Adrenal gland (tissue), 12 donors: ENCODE data around the gene FGG. TPM values are rescaled to one million over a fixed set of nuclear protein-coding genes. Genes with fewer than 3 reads are reported as not detected.

ENCODE experiments used
- DNase-seq, 7 donors: peaks; one replicate each; pipeline ENCODE4 v3.0.0-alpha.2; 2019 to 2020
- H3K27ac ChIP-seq, 5 donors: fragments of 200-600 bp; sonication (generic) in 4 of 5; 1 replicate in 3 of 5; 2 replicates in 2 of 5; pipeline versions ENCODE4 v1.5.1 to v1.8.0; 2016 to 2020; ENCODE audit warnings: mild to moderate bottlenecking in 1 of 5
- H3K27me3 ChIP-seq: fragments of 200-600 bp; 2 replicates; pipeline ENCODE4 v1.8.0; 2021
- H3K36me3 ChIP-seq, 2 donors: fragments of 200-600 bp; replicated peaks in 1 of 2; 1 replicate in 1 of 2; 2 replicates in 1 of 2; pipeline versions ENCODE4 v1.5.1 to v1.8.0; 2018 to 2022
- H3K4me1 ChIP-seq, 2 donors: fragments of 200-600 bp; replicated peaks in 1 of 2; 1 replicate in 1 of 2; 2 replicates in 1 of 2; pipeline versions ENCODE4 v1.5.1 to v1.8.0; 2018 to 2021
- H3K4me3 ChIP-seq, 4 donors: fragments of 200-600 bp; sonication (generic) in 3 of 4; one replicate each; pipeline ENCODE4 v1.5.1; 2016 to 2018
- H3K9me3 ChIP-seq, 3 donors: fragments of 200-600 bp; sonication (generic) in 1 of 3; replicated peaks in 1 of 3; 1 replicate in 2 of 3; 2 replicates in 1 of 3; pipeline versions ENCODE4 v1.5.1 to v1.8.0; 2016 to 2021
- POLR2A ChIP-seq, 2 donors: fragments of 450-650 bp; IDR thresholded peaks; one replicate each; pipeline ENCODE4 v1.6.1; 2017; ENCODE audit warnings: antibody characterized with exemption in 2 of 2, mild to moderate bottlenecking in 2 of 2, moderate library complexity in 1 of 2
- WGBS, 4 donors: extraction: QIAGEN DNeasy Blood & Tissue Kit in 2 of 4; methylation state at CpG; one replicate each; pipeline versions ENCODE4 v1.1.5 to v1.1.7; 2013 to 2017; 5-methylcytosine and 5-hydroxymethylcytosine counted together
- intact Hi-C, 2 donors: fragments of 100-400 bp; cut with DNase I; formaldehyde crosslinking; loops; one replicate each; pipeline versions ENCODE4 v1.14.1 to v1.15.0; 2022 to 2023
- polyA plus RNA-seq, 3 donors: library from polyadenylated mRNA; stranded (reverse); fragments of 200-250 nt in 2 of 3; fragments of 350-450 nt in 1 of 3; fragmentation: Illumina TruSeq in 1 of 3; extraction: RNeasy Lipid Tissue Mini Kit (QIAGEN cat#74804) in 1 of 3; gene quantifications; one replicate each; pipeline ENCODE4 v1.2.3, GENCODE V29; 2013 to 2014
- total RNA-seq, 9 donors: library from RNA; depleted of rRNA in 4 of 9; stranded (reverse); fragments of >200 nt in 4 of 9; fragments of 120-200 nt in 1 of 9; fragmentation: NEBNext Ultra II Directional in 1 of 9; extraction: Animal tissue kit (Norgen Biotek cat#: 25700) in 1 of 9; gene quantifications; one replicate each; pipeline versions ENCODE4 v1.1.0 to v1.2.4, GENCODE V29; 2013 to 2023
- TF ChIP-seq, protein P1 (sequence below), 6 experiments: fragments of 450-650 bp in 4 of 6; fragments of 200-600 bp in 2 of 6; sonication (generic) in 1 of 6; IDR thresholded peaks; 1 replicate in 5 of 6; 2 replicates in 1 of 6; pipeline versions ENCODE4 v1.5.1 to v1.8.0; 2016 to 2021; ENCODE audit warnings: antibody characterized with exemption in 6 of 6, mild to moderate bottlenecking in 2 of 6, moderate library complexity in 1 of 6
- donor health status: healthy with polysubstance abuse.
- donor health status: Bipolar disorder and iron deficiency.
- donor health status: DM: yes; HTN: yes; CAD: no.
- donor health status: DM: no; HTN: no; CAD: no.
- donor health status: DM: no; HTN: no; CAD: no.
- donor health status: DM: yes; HTN: yes; CAD: no.

The FGG gene
- total and polyA plus RNA-seq, 12 donors, result 1.7 to 71.2 (median 11.2) TPM; not detected in 1

DNA sequence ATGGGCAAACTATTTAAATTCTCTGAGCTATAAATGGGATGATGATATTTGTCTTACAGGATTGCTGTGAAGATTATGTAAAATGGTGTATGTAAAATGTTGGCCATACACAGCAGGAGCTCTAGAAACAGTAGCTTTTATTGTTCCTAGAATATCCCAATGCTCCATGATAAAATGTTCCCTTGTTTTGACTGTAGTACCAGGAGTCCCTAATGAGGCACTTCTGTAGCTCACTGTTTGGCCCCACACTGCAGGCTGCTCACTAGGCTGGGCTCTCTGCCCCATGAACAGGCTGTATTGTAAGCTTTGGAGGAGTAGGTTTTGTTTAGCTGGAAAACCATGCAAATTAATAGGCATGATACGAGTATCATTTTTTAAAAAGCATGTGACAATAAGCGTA lies 18.6 kb downstream of the FGG start:
- Histone ChIP-seq H3K27ac (no peak overlapping the region), H3K36me3 (no peaks in the 10 kb centered on the region)
- WGBS, 4 donors, result 36 to 76% (median 57%) methylated on average over 2 of the region's 2 CpGs

DNA sequence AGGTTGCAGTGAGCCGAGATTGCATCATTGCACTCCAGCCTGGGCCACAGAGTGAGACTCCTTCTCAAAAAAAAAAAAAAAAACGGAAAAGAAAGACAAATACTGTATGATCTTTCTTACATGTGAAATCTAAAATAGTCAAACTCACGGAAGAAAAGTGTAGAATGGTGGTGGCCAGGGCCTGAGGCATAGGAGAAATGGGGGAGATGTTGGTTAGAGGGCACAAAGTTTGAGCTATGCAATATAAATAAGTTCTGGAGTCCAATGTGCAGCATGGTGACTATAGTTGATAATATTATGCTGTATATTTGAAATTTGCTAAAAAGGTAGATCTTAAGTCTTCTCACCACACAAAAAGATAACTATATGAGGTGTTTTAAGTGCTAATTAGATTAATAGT lies 20.6 kb downstream of the FGG start:
- TF ChIP-seq POLR2A (IDR thresholded peaks at IDR 0.05), result no peak
- TF ChIP-seq, protein P1, sequence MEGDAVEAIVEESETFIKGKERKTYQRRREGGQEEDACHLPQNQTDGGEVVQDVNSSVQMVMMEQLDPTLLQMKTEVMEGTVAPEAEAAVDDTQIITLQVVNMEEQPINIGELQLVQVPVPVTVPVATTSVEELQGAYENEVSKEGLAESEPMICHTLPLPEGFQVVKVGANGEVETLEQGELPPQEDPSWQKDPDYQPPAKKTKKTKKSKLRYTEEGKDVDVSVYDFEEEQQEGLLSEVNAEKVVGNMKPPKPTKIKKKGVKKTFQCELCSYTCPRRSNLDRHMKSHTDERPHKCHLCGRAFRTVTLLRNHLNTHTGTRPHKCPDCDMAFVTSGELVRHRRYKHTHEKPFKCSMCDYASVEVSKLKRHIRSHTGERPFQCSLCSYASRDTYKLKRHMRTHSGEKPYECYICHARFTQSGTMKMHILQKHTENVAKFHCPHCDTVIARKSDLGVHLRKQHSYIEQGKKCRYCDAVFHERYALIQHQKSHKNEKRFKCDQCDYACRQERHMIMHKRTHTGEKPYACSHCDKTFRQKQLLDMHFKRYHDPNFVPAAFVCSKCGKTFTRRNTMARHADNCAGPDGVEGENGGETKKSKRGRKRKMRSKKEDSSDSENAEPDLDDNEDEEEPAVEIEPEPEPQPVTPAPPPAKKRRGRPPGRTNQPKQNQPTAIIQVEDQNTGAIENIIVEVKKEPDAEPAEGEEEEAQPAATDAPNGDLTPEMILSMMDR (IDR thresholded peaks at IDR 0.05), result no peak

More for the DNA sequence above, 18.6 kb downstream of the FGG start:
- no peaks in the 10 kb centered on the region for H3K4me1 ChIP-seq
- H3K9me3 ChIP-seq, result no peaks in the 10 kb centered on the region
- intact Hi-C loops, result no loop called here
- no peak overlapping the region for H3K4me3 ChIP-seq
- TF ChIP-seq, protein P1 (IDR thresholded peaks at IDR 0.05), result no peak
- TF ChIP-seq POLR2A (IDR thresholded peaks at IDR 0.05), result no peak
- peaks cover 4% of the 10 kb centered on the region for H3K27me3 ChIP-seq
- no peak for DNase-seq

DNA sequence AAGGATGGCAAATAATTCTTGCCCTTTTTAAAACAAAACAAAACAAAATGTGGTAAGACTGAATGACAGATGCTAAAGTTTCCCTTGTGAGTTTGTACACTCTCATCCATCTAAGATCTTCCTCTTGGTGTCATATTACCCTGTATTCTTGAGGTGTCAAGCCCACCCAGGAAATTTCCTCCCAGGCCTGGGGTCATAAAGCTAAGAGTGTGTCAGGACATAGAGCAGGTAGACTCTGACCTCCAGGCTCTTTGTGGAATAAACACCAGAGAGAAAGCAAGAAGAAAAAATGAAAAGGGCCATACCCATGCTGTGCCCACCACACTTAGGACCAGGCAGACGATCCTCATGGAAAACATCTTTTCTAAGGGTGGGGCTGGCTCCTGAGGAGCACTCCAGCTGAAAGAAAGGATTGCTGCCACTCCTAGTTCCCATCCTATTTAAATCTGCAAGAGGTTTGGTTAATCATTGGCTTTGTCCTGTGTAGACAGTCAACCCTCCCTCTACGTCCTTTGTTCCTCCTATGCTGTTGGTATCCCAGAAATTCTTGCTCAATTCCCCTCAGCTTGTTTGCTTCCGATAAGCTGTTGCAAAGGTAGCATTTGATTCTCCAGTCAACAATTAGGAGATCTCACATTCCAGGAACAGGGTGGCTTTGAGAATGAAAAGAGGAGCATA lies 22.0 kb downstream of the FGG start, which contains the start of gene FGA:
Gene FGA, minus strand, starts transcription at position 414 of the 678 bp plus-strand sequence. Its CDS starts 55 bp downstream, at position 359.
- DNase-seq, result no peak
- H3K27ac ChIP-seq, result no peak within 1 kb of the TSS
- peaks cover 4% of the 10 kb centered on the region for H3K27me3 ChIP-seq
- no peaks in the 10 kb centered on the region for H3K4me1 ChIP-seq
- intact Hi-C loops, result no loop called here
- no peak for TF ChIP-seq POLR2A (IDR thresholded peaks at IDR 0.05)
- 52 to 67% (median 64%) methylated on average over 3 of the region's 3 CpGs for WGBS, 4 donors
- H3K36me3 ChIP-seq, result no peaks in the 10 kb centered on the region
- no peaks in the 10 kb centered on the region for H3K9me3 ChIP-seq
- no peak within 1 kb of the TSS for H3K4me3 ChIP-seq

More for the DNA sequence above, 20.6 kb downstream of the FGG start:
- no peak overlapping the region for H3K4me3 ChIP-seq
- no peaks in the 10 kb centered on the region for H3K4me1 ChIP-seq
- H3K27ac ChIP-seq, result no peak overlapping the region
- H3K36me3 ChIP-seq, result no peaks in the 10 kb centered on the region
- H3K27me3 ChIP-seq, result peaks cover 4% of the 10 kb centered on the region
- H3K9me3 ChIP-seq, result no peaks in the 10 kb centered on the region
- intact Hi-C loops, result no loop called here
- 69 to 75% (median 71%) methylated on average over 3 of the region's 3 CpGs for WGBS, 4 donors
- no peak for DNase-seq

DNA sequence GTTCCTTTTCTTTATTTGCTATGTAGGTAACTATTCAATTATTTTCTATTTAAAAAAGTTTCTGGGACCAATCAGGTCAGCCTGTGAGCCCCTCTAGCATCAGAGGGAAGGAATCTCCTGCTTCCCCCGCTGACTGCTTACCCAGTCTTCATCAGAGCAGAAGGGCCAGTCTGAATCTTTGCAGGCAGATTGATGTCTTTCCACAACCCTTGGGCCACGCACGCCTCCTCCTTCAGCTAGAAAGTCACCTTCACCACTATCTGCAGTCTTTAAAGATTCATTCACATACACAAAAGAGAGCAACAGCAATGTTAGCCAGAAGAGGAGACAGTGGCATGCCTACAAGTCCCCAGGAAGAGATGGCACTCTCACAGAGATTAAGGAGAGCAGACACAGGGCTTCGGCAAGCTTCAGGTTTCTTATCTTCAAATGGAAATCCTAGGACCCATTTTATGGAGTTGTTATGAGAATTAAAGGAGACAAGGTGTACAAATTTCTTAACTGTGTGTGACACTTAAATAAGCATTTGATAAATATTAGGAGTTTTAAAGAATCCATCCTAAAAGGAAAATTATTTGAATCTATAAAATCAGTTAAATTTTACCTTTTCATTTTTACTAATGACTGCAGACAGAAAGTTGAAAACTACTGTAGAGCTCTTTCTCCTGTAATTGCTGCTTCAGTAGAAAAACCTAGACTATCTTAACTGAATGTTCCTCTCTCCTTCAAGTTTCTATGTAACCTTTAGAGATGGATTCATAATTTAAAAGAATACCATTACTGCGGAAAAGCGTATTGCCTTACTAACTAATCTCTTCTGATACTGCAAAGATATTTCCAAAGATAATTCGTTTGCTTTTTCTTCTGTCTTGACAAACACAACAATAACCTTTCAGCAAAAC lies 22.9 kb downstream of the FGG start:
- H3K27me3 ChIP-seq, result peaks cover 4% of the 10 kb centered on the region
- H3K36me3 ChIP-seq, result no peaks in the 10 kb centered on the region
- WGBS, 4 donors, result 56 to 68% (median 66%) methylated on average over 7 of the region's 7 CpGs
- intact Hi-C loops, result no loop called here
- H3K4me3 ChIP-seq, result no peak overlapping the region
- no peaks in the 10 kb centered on the region for H3K4me1 ChIP-seq
- H3K9me3 ChIP-seq, result no peaks in the 10 kb centered on the region
- TF ChIP-seq POLR2A (IDR thresholded peaks at IDR 0.05), result no peak
- TF ChIP-seq, protein P1 (IDR thresholded peaks at IDR 0.05), result no peak
- no peak overlapping the region for H3K27ac ChIP-seq
- DNase-seq, result no peak
